Omental fat pad (tissue), 4 donors: Measurements from ENCODE around the gene FAM174B. TPM values are rescaled to one million over a fixed set of nuclear protein-coding genes. Genes with fewer than 3 reads are reported as not detected.

Source experiments
- ATAC-seq: fragments of 150-250 bp; one replicate; pipeline ENCODE4 v1.9.1; 2016; ENCODE audit warnings: mild to moderate bottlenecking, moderate library complexity; ENCODE audit not compliant: low FRiP score
- DNase-seq: peaks from one replicate; pipeline ENCODE4 v3.0.0-alpha.2; 2019; ENCODE audit warnings: low spot score
- total RNA-seq, 4 donors: library from RNA; depleted of rRNA; stranded (reverse); fragments of >200 nt; gene quantifications; one replicate each; pipeline ENCODE4 v1.1.0, GENCODE V29; 2016
- TF ChIP-seq, protein P1 (sequence below), 3 donors: fragments of 450-650 bp; IDR thresholded peaks; one replicate each; pipeline ENCODE4 v1.5.1; 2016 to 2017; ENCODE audit warnings: antibody characterized with exemption in 3 of 3, mild to moderate bottlenecking in 3 of 3, moderate library complexity in 2 of 3

FAM174B gene
- total RNA-seq, 4 donors from 2014 or later: 3.1 to 17.0 (median 11.1) TPM

DNA sequence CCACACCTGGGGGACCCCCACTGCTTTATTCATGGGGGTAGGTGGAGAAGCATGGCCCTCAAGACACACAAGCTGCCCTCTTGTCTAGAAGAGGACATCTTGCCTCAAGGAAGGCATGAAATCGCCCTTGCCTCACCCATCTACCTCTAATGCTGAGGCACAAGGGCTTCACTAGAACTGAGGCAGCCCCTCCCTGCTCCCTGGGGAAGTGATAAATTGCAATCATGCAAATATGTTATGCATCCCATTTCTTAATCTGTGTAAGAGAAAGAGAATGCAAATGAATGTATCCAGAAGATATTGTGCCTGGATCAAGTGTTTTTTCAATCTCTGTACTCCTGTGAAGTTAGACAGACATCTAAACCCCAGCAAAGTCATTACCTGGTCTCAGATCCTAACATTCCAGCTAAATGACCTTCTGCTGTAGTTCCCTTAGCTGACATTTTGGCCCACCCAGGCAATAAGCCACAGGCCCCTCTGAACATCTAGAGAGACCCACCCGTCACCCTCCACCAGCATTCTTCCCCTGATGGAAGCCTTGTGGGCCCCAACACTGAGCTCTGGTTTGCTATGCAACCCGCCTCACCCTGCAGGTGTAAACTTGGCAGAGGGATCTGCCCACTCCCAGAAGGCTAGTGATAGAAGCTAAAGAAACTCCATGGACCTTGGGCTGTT lies 53.8 kb downstream of the FAM174B start:
- TF ChIP-seq, protein P1, sequence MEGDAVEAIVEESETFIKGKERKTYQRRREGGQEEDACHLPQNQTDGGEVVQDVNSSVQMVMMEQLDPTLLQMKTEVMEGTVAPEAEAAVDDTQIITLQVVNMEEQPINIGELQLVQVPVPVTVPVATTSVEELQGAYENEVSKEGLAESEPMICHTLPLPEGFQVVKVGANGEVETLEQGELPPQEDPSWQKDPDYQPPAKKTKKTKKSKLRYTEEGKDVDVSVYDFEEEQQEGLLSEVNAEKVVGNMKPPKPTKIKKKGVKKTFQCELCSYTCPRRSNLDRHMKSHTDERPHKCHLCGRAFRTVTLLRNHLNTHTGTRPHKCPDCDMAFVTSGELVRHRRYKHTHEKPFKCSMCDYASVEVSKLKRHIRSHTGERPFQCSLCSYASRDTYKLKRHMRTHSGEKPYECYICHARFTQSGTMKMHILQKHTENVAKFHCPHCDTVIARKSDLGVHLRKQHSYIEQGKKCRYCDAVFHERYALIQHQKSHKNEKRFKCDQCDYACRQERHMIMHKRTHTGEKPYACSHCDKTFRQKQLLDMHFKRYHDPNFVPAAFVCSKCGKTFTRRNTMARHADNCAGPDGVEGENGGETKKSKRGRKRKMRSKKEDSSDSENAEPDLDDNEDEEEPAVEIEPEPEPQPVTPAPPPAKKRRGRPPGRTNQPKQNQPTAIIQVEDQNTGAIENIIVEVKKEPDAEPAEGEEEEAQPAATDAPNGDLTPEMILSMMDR (IDR thresholded peaks at IDR 0.05): no peak
- DNase-seq: no peak
- no peak for ATAC-seq

DNA sequence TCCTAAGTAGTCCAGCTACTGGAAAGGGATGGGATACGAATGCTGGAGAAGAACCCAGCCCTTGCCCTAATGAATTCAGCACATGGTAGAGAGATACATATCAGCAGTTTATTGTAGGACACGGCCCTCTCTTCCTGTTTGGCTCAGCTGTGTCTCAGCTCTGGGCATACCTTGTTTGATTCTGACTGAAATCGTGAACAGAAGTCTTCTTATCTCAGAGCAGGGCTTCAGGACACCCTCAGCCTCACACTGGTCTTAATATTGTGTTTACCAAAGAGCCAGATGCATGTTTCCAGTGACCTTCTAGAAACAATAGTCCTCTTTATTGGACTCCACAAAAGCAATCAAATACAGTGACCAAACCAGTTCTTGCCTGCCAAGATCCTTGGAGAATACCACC lies 54.7 kb downstream of the FAM174B start:
- TF ChIP-seq, protein P1 (IDR thresholded peaks at IDR 0.05): no peak
- no peak for ATAC-seq
- no peak for DNase-seq

DNA sequence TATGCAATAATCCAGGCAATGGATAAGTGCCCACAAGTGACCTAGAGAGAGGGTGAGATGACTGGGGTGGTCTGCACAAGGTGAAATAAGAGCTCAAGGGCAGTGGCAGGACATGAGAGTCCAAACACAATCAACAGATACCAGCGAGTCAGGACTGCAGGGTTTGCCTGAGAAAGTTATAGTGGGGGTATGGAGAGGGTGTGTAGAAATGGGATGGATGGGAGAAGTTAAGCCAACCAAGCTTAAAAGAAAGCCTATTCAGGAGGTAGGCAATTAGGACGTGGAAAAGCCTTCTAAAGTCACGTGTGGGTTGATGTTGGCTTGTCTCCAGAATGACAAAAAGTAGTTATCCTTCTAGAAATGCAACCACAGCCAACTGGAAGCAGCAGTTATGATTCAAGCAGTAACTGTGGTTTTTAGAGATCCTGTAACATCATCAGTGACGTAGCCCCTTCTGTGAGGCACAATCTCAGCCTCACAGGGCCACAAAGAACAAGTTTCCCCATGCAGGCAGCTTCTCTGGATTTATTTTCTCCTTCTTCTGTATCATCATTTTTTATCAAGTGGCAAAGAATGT lies 56.1 kb downstream of the FAM174B start:
- no peak for ATAC-seq
- TF ChIP-seq, protein P1 (IDR thresholded peaks at IDR 0.05): no peak

DNA sequence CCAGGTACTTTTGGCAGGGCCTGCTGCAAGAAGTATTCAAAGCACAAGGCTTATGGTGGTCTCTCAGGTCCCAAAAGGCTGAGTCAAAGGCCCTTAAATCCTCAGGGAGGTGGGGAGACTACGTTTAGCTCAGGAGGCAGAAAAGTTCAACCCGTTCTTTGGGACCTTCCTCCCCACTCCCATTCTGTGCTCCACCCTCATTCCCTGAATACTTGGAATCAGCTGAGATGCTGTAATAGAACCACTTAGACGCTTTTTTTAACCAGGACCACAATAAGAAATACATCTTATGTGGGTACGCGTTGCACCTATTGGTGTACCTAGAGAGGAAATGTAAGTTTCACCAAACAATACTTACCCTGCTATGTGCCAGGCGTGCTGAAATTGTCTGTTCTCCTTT lies 58.0 kb downstream of the FAM174B start:
- TF ChIP-seq, protein P1 (IDR thresholded peaks at IDR 0.05): no peak
- DNase-seq (no peak), ATAC-seq (no peak)

More for the DNA sequence above, 56.1 kb downstream of the FAM174B start:
- DNase-seq: no peak

DNA sequence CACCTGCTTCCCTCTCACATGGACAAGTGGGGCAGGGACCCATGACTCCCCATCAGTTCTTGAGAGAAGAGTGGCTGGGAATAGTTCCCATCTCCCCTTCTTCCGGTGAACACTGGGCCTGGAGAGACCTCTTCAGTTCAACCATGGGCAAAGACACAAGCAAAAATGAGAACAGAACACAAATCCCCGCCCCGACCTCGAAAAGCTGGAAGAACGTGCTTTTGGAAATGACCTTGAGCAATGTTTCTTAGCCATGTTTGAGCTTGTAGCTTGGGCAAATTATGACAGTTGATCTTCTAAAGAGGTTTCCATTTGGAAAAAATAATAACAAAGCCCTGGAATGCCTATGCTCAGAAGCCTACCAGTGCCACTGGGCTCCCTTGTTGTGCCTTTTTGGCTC lies 59.0 kb downstream of the FAM174B start:
- ATAC-seq: no peak
- DNase-seq: no peak
- TF ChIP-seq, protein P1 (IDR thresholded peaks at IDR 0.05): no peak

DNA sequence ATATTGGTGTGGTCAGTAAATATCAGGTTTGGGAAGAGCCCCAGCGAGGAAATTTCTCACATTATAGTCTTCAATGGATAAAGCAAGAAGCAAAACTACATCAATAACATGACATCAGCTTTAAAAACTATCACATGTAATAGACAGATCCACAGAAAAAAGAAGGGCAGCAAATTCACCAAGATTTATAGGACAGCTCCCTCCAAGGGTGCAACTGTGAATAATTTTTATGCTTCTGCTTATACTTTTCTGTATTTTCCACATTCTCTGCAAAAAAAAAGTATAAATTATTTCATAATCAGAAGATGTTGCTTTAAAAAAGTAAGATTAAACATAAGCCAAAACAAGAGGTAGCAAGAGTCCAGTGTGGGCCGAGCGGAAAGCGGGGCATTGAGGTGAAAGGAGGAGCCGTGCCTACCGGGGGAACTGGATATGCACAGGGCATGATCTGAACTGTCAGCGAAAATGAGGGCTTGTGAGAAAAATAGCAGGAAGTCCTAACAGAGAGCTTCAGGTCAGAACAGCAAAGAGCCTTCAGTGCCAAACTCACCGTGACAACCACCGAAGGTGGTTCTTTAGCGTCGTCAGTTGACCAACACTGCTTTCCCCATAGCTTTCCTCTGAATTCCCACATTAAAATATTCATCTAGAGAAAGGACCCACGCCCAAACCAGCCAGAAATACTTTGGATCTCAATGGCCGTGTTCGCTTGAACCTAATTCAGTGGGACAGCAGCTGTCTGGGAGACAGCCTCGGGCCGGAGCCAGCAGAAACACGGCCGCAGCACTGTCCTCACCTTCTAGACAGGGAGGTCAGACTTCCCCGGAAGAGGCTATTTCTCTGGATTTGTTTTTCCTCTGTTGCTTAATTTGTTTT lies 59.8 kb downstream of the FAM174B start:
- TF ChIP-seq, protein P1 (IDR thresholded peaks at IDR 0.05): no peak
- ATAC-seq: no peak
- DNase-seq: no peak
